NCI-H2029 (cell line): ENCODE results near the gene GLI2.

Experiments
- DNase-seq: peaks from one replicate; lab custom pipeline; 2025; lab: John Stamatoyannopoulos, UW

GLI2 gene

GRCh38 chr2:120770641-120771040, 35.0 kb downstream of the GLI2 start:
- no peak for DNase-seq

- no peak for DNase-seq
These were observed 35.6 kb downstream of the GLI2 start for GRCh38 chr2:120771111-120771780.

- DNase-seq: no peak
These were observed 36.1 kb downstream of the GLI2 start for GRCh38 chr2:120771781-120772208.

- no peak for DNase-seq
These were observed 36.6 kb downstream of the GLI2 start for GRCh38 chr2:120772261-120772660.

- DNase-seq: no peak
These were observed 37.6 kb downstream of the GLI2 start for GRCh38 chr2:120773186-120773800.

GRCh38 chr2:120774557-120775160, 39.0 kb downstream of the GLI2 start:
- no peak for DNase-seq

GRCh38 chr2:120775194-120775593, 39.5 kb downstream of the GLI2 start:
- DNase-seq: no peak

GRCh38 chr2:120775801-120776589, 40.3 kb downstream of the GLI2 start:
- DNase-seq: no peak

- DNase-seq: no peak
These were observed 41.0 kb downstream of the GLI2 start for GRCh38 chr2:120776649-120777048.

- DNase-seq: no peak
These were observed 41.6 kb downstream of the GLI2 start for GRCh38 chr2:120777170-120777751.

GRCh38 chr2:120777787-120778186, 42.1 kb downstream of the GLI2 start:
- DNase-seq: no peak

- DNase-seq: no peak
These were observed 42.6 kb downstream of the GLI2 start for GRCh38 chr2:120778244-120778643.

- no peak for DNase-seq
These were observed 44.2 kb downstream of the GLI2 start for GRCh38 chr2:120779781-120780283.

- DNase-seq: no peak
These were observed 44.7 kb downstream of the GLI2 start for GRCh38 chr2:120780402-120780801.

- DNase-seq: peak; percentile 3
These were observed 47.7 kb downstream of the GLI2 start for GRCh38 chr2:120783371-120783791.

- DNase-seq: no peak
These were observed 48.3 kb downstream of the GLI2 start for GRCh38 chr2:120783969-120784372.
